Forelimb muscle (tissue), 1 donor: ENCODE data around the gene RSPH3. TPM values are rescaled to one million over a fixed set of nuclear protein-coding genes. Genes with fewer than 3 reads are reported as not detected.
"Not testable (repeated sequence)": the region's sequence is repeated elsewhere in the genome, so short reads cannot be mapped to it uniquely, and the experiment has no call there.

Source experiments
- DNase-seq: peaks from one replicate; pipeline ENCODE4 v3.0.0-alpha.2; 2013; ENCODE audit warnings: low read depth
- polyA plus RNA-seq: library from polyadenylated mRNA; unstranded; fragments of 120-200 nt; gene quantifications from one replicate; pipeline ENCODE4 v1.2.1, GENCODE V29; 2013; ENCODE audit not compliant: insufficient read length

Gene RSPH3
- polyA plus RNA-seq, 1 donor: 2.9 TPM

DNA sequence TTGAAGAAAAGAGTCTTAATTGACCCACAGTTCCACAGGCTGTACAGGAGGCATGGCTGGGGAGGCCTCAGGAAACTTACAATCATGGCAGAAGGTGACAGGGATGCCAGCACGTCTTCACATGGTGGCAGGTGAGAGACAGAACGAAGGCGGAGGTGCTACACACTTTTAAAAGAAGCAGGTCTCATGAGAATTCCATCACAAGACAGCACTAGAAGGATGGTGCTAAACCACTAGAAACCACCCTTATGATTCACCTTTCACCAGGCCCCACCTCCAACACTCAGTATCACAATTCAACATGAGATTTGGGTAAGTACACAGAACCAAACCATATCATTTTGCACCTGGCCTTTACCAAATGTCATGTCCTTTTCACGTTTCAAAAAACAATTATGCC, 23.9 kb upstream of the RSPH3 start:
- no peak for DNase-seq

DNA sequence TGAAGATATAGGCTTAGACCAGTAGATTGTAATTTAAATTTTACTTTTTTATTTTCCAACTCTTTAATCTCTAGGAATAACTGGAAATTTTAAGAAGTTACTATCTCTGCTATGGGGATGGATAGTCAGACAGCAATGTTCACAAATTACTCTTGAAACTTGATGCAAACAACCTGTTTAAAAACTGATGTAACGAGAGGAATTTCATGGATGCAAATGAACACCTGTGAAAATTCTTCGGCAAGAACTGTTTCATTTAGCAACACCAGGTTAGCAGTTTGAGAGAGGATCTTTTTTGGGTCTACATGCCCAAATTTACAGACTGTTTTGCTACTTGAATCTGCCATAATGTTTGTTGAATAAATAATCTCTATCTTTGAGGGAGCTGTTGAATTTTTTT, 20.0 kb upstream of the RSPH3 start:
- no peak for DNase-seq

GRCh38 chr6:159017757-159018559, 18.0 kb upstream of the RSPH3 start:
- no peak for DNase-seq

GRCh38 chr6:159014406-159014805, 14.4 kb upstream of the RSPH3 start:
- DNase-seq: no peak

DNA sequence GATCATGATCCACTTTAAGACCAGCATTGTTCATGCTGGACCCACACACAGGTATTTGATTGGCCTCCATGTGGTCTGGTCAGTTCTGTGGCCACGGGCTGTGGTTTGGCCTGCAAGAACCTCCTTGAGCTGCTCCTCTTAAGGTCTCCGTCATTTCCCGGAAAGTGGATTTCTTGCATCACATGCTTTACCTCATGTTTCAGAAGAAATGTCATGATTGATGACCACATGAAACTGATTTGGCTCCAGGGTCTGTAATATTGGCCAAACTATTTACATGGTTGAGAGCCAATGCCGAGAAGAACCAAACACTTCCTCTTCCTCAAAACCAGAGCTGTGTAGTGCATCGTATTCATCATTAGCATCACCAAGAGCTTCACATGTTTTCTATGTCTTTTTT, 13.2 kb upstream of the RSPH3 start:
- no peak for DNase-seq

DNA sequence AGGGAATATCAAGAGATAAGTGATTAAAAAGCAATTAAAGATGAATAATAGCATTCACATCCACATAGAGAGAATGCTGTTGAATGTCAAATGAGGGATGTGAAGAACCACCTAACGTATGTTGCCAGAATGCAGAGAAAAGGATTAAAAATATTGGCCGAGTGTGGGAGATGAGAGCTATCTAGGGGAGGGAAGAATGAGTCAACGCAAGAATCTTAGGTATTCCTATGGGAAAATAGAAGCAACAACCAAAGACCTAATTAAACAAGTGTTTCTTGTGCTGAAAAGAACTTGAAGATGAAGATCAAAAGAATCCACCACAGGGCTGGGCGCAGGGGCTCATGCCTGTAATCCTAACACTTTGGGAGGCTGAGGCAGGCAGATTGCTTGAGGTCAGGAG, 12.2 kb upstream of the RSPH3 start:
- DNase-seq: no peak

- not testable (repeated sequence) for DNase-seq
These were observed 10.1 kb upstream of the RSPH3 start for GRCh38 chr6:159010037-159010612.

GRCh38 chr6:159008656-159009288, 8.8 kb upstream of the RSPH3 start:
- peak; percentile 13 for DNase-seq

DNA sequence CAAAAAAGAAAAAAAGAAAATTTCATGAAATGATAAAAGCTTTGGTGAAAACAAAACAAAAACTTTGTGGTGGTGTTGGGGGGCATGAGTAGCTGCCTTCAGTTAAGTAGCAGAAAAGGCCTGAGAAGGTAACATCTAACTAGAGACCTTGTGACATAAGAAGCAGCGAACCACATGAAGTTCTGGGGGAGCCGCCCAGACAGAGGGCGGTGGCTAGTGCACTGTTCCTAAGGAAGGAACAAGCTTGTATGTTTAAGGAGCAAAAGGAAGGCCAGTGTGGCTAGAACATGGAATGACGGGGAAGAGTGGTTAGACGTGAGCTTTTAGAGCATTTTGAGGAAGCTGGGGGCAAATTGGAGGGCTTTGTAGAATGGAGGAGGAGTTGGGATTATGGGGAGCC, 7.5 kb upstream of the RSPH3 start:
- no peak for DNase-seq

DNA sequence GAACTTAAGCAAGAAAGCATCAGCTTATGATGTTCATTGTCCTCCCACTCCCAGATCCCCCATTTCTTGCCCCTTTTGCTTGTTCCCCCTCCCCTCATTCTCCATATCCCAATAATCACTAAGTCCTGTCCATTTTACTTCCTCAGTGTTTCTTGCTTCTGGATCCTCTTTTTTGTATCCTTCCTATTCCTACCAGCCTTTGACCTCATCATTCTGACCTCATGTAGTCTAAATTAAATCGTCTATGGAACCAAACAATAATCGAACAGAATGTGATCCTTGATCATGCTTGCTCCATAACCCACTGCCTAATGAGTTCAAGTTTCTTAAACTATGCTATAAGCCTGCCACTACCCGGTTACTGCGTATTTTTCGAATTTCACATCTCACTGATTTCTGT, 5.4 kb upstream of the RSPH3 start:
- no peak for DNase-seq

- DNase-seq: no peak
These were observed 4.6 kb upstream of the RSPH3 start for GRCh38 chr6:159004592-159004991.

- DNase-seq: no peak
These were observed 2.6 kb upstream of the RSPH3 start for GRCh38 chr6:159002432-159003155.

DNA sequence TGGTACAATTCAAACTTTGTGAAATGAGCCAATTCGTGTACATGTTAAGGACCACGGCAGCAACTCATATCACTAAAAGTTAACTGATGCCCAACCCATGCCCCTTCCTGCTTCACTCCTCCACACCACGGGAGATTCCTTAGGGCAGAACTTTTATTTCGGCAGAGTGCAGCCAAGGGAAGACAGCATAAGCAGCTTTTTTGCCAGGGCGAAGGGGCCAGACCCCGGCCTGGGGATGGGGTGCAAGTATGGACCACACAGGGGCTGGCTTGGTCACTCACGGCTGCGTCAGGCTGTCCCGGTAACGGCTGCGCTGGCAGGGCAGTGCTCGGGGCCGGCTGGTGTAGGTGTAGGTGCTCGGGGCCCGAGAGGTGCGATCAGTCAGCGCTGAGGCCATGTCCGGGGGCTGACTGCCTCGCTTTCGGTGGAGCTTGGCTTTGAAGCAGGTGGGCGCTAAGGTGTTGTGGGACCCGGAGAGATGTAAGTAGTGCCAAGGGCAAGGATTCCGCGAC, 792 bp downstream of the RSPH3 start:
- DNase-seq: no peak

DNA sequence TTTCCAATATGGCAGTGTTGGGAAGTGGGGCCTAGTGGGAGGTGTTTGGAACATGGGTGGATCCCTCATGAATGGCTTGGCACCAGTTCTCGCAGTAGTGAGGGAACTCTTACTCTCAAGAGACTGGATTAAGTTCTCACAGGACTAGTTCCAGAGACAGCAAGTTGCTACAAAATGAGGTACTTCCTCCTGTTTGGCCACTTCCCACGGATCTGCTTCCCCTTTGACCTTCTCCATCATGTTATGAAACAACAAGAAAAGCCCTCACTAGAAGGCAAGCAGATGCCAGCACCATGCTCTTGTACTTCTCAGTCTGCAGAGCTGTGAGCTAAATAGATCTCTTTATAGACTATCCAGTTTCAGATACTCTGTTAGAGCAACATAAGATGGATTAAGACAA, 3.1 kb downstream of the RSPH3 start:
- DNase-seq: no peak

GRCh38 chr6:158993639-158994038, 6.4 kb downstream of the RSPH3 start:
- DNase-seq: no peak

GRCh38 chr6:158991017-158991723, 8.8 kb downstream of the RSPH3 start:
- DNase-seq: no peak

DNA sequence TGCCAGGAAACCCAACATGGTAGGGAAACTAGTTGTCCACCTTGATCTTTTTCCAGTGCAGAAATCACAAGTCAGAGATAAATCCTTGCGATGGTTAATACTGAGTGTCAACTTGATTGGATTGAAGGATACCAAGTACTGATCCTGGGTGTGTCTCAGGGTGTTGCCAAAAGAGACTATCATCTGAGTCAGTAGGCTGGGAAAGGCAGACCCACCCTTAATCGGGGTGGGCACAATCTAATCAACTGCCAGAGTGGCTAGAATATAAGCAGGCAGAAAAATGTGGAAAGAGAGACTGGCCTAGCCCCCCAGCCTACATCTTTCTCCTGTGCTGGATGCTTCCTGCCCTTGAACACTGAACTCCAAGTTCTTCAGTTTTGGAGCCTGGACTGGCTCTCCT, 10.3 kb downstream of the RSPH3 start:
- not testable (repeated sequence) for DNase-seq

- DNase-seq: no peak
These were observed 11.5 kb downstream of the RSPH3 start for GRCh38 chr6:158988477-158988876.

GRCh38 chr6:158987657-158988056, 12.3 kb downstream of the RSPH3 start:
- DNase-seq: no peak

DNA sequence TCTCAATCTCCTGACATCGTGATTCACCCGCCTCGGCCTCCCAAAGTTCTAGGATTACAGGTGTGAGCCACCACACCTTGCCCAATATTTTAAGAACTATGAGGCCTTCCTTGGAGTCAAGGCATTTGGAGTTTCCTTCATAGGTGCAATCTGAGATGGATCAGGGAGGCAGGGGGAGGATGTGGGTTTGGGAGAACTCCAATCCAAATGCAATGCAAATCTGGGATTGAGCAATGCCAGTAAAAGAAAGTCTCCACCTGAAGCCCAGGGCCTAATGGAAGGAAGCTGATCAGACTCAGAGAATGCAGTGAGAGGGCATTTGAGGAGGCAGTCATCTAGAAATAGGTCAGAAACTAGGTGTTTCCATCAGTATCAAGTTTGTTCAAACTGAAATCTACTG, 21.2 kb downstream of the RSPH3 start:
- DNase-seq: no peak

GRCh38 chr6:158977382-158977781, 22.6 kb downstream of the RSPH3 start:
- no peak for DNase-seq
